GM21737 (cell line): ENCODE results near the gene MSRB1.

Experiments
- ATAC-seq: cut with Tn5 transposase; IDR thresholded peaks from one replicate; pipeline ENCODE4 v1.9.1; 2021; ENCODE audit warnings: mild to moderate bottlenecking, moderate library complexity; ENCODE audit not compliant: unreplicated experiment

The MSRB1 gene

GRCh38 chr16:1918351-1919326 lies 24.4 kb downstream of the MSRB1 start, which contains the start of gene HS3ST6:
HS3ST6 (minus strand) TSS chr16:1918415; CDS start chr16:1918323, 92 bp downstream.
- ATAC-seq, result no peak

- no peak for ATAC-seq
Measured at GRCh38 chr16:1917665-1918350, 25.2 kb downstream of the MSRB1 start.

GRCh38 chr16:1917056-1917664 lies 25.8 kb downstream of the MSRB1 start:
- ATAC-seq, result no peak

GRCh38 chr16:1916640-1916990 lies 26.4 kb downstream of the MSRB1 start:
- no peak for ATAC-seq

- no peak for ATAC-seq
Measured at GRCh38 chr16:1915732-1916639, 27.0 kb downstream of the MSRB1 start.

- no peak for ATAC-seq
Measured at GRCh38 chr16:1914988-1915387, 28.0 kb downstream of the MSRB1 start.

GRCh38 chr16:1914084-1914608 lies 28.9 kb downstream of the MSRB1 start:
- no peak for ATAC-seq

- no peak for ATAC-seq
Measured at GRCh38 chr16:1913327-1914083, 29.5 kb downstream of the MSRB1 start.

- no peak for ATAC-seq
Measured at GRCh38 chr16:1912215-1912543, 30.8 kb downstream of the MSRB1 start.

- no peak for ATAC-seq
Measured at GRCh38 chr16:1911467-1912214, 31.4 kb downstream of the MSRB1 start.

GRCh38 chr16:1909561-1910231 lies 33.3 kb downstream of the MSRB1 start:
- no peak for ATAC-seq

GRCh38 chr16:1908983-1909382 lies 34.0 kb downstream of the MSRB1 start:
- ATAC-seq, result no peak

GRCh38 chr16:1908184-1908583 lies 34.8 kb downstream of the MSRB1 start:
- ATAC-seq, result no peak

GRCh38 chr16:1907226-1907860 lies 35.7 kb downstream of the MSRB1 start:
- ATAC-seq, result no peak

- no peak for ATAC-seq
Measured at GRCh38 chr16:1906846-1907165, 36.2 kb downstream of the MSRB1 start.

GRCh38 chr16:1906055-1906845 lies 36.7 kb downstream of the MSRB1 start:
- ATAC-seq, result no peak
